Keratinocyte (primary cell): ENCODE data around the gene ZSCAN9. TPM values are rescaled to one million over a fixed set of nuclear protein-coding genes. Genes with fewer than 3 reads are reported as not detected.

Experiments used
- DNase-seq: peaks from one replicate; pipeline ENCODE4 v3.0.0-alpha.2; 2011; ENCODE audit warnings: low read depth, missing footprints, low spot score
- FAIRE-seq: peaks from 2 replicates; lab custom pipeline; 2011; peaks lifted over from hg19 to GRCh38; lab: Jason Lieb, UNC
- H2AFZ ChIP-seq: 2 replicates; pipeline ENCODE4 v1.6.0; 2012; ENCODE audit warnings: low read length, control low read depth, inconsistent platforms; ENCODE audit not compliant: control insufficient read depth
- H3K27ac ChIP-seq: 2 replicates; pipeline ENCODE4 v1.5.1; 2011; ENCODE audit warnings: low read length; ENCODE audit not compliant: control insufficient read depth, insufficient read depth
- H3K27me3 ChIP-seq: 3 replicates; pipeline ENCODE4 v1.6.0; 2011; ENCODE audit warnings: low read length; ENCODE audit not compliant: control insufficient read depth, insufficient read depth; ENCODE audit errors: extremely low read depth
- H3K36me3 ChIP-seq, 2 experiments: 2 replicates in 1 of 2; 3 replicates in 1 of 2; pipeline ENCODE4 v1.5.1; 2011; ENCODE audit warnings: low read length in 2 of 2, mild to moderate bottlenecking in 1 of 2; ENCODE audit not compliant: control insufficient read depth in 2 of 2, insufficient read depth in 2 of 2; ENCODE audit errors: extremely low read depth in 1 of 2
- H3K4me1 ChIP-seq: 3 replicates; pipeline ENCODE4 v1.5.1; 2011; ENCODE audit warnings: low read length; ENCODE audit not compliant: control insufficient read depth, insufficient read depth; ENCODE audit errors: extremely low read depth
- H3K4me2 ChIP-seq: 3 replicates; pipeline ENCODE4 v1.6.0; 2011; ENCODE audit warnings: low read depth, low read length; ENCODE audit not compliant: control insufficient read depth, insufficient read depth; ENCODE audit errors: extremely low read depth
- H3K4me3 ChIP-seq, 3 experiments: fragments of 200-600 bp in 1 of 3; sonication (generic) in 1 of 3; 2 replicates in 2 of 3; 3 replicates in 1 of 3; pipeline ENCODE4 v1.5.1; 2011 to 2016; ENCODE audit warnings: low read length in 3 of 3, mild to moderate bottlenecking in 3 of 3, control low read depth in 2 of 3, inconsistent platforms in 1 of 3, low read depth in 1 of 3, mixed read lengths in 1 of 3, mixed run types in 1 of 3, moderate library complexity in 1 of 3; ENCODE audit not compliant: control insufficient read depth in 2 of 3, insufficient read depth in 2 of 3; ENCODE audit errors: extremely low read depth in 1 of 3
- H3K79me2 ChIP-seq: 2 replicates; pipeline ENCODE4 v1.6.0; 2012; ENCODE audit warnings: low read length; ENCODE audit not compliant: control insufficient read depth, insufficient read depth
- H3K9ac ChIP-seq: 3 replicates; pipeline ENCODE4 v1.6.0; 2011; ENCODE audit warnings: low read length; ENCODE audit not compliant: control insufficient read depth, insufficient read depth; ENCODE audit errors: extremely low read depth
- H3K9me1 ChIP-seq: 3 replicates; pipeline ENCODE4 v1.6.0; 2011; ENCODE audit warnings: low read length; ENCODE audit not compliant: control insufficient read depth, insufficient read depth; ENCODE audit errors: extremely low read depth
- H3K9me3 ChIP-seq: 2 replicates; pipeline ENCODE4 v1.5.1; 2012; ENCODE audit warnings: low read depth, low read length; ENCODE audit not compliant: control insufficient read depth
- H4K20me1 ChIP-seq: 3 replicates; pipeline ENCODE4 v1.6.0; 2011; ENCODE audit warnings: low read length; ENCODE audit not compliant: control insufficient read depth, insufficient read depth; ENCODE audit errors: extremely low read depth
- EZH2 ChIP-seq: IDR thresholded peaks from one replicate; pipeline ENCODE4 v1.6.1; 2012; ENCODE audit warnings: inconsistent platforms, mild to moderate bottlenecking, low read length, moderate library complexity
- dilution Hi-C: fragments of 300-500 bp; cut with MboI; formaldehyde crosslinking; loops from one replicate; pipeline ENCODE4 v1.7.0; 2020; ENCODE audit warnings: low sequenced_read_pairs; ENCODE audit not compliant: extremely low pct_ligation_motif_present
- polyA plus RNA-seq, 5 experiments: library from polyadenylated mRNA; depleted of rRNA in 3 of 5; stranded (reverse) in 3 of 5; stranded (forward) in 1 of 5; unstranded in 1 of 5; fragments of >200 nt; gene quantifications; 1 replicate in 1 of 5; 2 replicates in 3 of 5; 3 replicates in 1 of 5; pipeline versions ENCODE4 v1.2.1 to v1.2.3, GENCODE V29; 2011 to 2012; ENCODE audit warnings: missing spikeins in 2 of 5, low read depth in 1 of 5, low replicate concordance in 1 of 5
- TF ChIP-seq, protein P1 (sequence below), 3 experiments: IDR thresholded peaks in 1 of 3; conservative IDR thresholded peaks in 1 of 3; optimal IDR thresholded peaks in 1 of 3; 2 replicates in 2 of 3; 3 replicates in 1 of 3; pipeline versions ENCODE3 to v1.5.1; 2011; ENCODE audit warnings: low read length in 3 of 3, mild to moderate bottlenecking in 3 of 3, moderate library complexity in 2 of 3, control low read depth in 1 of 3, inconsistent platforms in 1 of 3; ENCODE audit not compliant: insufficient read depth in 2 of 3; ENCODE audit errors: extremely low read depth in 1 of 3

Gene ZSCAN9
- polyA plus RNA-seq, 1 donor (not counting 4 experiments of a cell fraction or from before 2014, with no cell fraction given), result 12.0 TPM

DNA sequence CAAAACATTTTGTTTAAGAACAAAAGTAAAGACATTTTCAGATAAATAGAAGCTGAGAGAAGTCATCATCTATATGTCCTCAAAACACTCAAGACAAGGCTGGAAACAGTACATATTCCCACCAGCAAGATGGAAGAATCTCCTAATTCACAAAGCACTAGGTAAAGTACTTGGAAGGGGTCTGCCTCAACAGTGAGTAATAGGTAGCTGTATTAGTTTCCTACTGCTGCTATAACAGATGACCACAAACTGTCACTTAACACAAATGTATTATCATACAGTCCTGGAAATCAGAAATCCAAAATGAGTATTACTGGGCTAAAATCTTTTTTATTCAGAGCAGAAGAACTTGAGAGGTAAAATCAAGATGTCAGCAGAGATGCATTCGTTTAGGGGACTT lies 42.8 kb upstream of the ZSCAN9 start:
- Histone ChIP-seq H3K9me3 (peaks cover 3% of the 10 kb centered on the region), H2AFZ (no peak overlapping the region), H3K4me2 (no peak overlapping the region), H3K9me1 (no peaks in the 10 kb centered on the region), H3K4me3 (no peak overlapping the region), H3K9ac (no peak overlapping the region), H4K20me1 (no peaks in the 10 kb centered on the region), H3K36me3 (no peaks in the 10 kb centered on the region), H3K79me2 (no peaks in the 10 kb centered on the region), H3K4me1 (no peaks in the 10 kb centered on the region), H3K27ac (no peak overlapping the region), H3K27me3 (no peaks in the 10 kb centered on the region)
- FAIRE-seq (no peak), DNase-seq (no peak)
- TF ChIP-seq, protein P1, sequence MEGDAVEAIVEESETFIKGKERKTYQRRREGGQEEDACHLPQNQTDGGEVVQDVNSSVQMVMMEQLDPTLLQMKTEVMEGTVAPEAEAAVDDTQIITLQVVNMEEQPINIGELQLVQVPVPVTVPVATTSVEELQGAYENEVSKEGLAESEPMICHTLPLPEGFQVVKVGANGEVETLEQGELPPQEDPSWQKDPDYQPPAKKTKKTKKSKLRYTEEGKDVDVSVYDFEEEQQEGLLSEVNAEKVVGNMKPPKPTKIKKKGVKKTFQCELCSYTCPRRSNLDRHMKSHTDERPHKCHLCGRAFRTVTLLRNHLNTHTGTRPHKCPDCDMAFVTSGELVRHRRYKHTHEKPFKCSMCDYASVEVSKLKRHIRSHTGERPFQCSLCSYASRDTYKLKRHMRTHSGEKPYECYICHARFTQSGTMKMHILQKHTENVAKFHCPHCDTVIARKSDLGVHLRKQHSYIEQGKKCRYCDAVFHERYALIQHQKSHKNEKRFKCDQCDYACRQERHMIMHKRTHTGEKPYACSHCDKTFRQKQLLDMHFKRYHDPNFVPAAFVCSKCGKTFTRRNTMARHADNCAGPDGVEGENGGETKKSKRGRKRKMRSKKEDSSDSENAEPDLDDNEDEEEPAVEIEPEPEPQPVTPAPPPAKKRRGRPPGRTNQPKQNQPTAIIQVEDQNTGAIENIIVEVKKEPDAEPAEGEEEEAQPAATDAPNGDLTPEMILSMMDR (optimal IDR thresholded peaks at IDR 0.05 in 1 of 3, IDR thresholded peaks at IDR 0.05 in 1 of 3, conservative IDR thresholded peaks at IDR 0.05 in 1 of 3; ENCODE audit: extremely low read depth in 1 of 3, insufficient read depth in 2 of 3, low read length in 3 of 3), result no peak
- no peak for TF ChIP-seq EZH2
- dilution Hi-C loops, result no loop called here

DNA sequence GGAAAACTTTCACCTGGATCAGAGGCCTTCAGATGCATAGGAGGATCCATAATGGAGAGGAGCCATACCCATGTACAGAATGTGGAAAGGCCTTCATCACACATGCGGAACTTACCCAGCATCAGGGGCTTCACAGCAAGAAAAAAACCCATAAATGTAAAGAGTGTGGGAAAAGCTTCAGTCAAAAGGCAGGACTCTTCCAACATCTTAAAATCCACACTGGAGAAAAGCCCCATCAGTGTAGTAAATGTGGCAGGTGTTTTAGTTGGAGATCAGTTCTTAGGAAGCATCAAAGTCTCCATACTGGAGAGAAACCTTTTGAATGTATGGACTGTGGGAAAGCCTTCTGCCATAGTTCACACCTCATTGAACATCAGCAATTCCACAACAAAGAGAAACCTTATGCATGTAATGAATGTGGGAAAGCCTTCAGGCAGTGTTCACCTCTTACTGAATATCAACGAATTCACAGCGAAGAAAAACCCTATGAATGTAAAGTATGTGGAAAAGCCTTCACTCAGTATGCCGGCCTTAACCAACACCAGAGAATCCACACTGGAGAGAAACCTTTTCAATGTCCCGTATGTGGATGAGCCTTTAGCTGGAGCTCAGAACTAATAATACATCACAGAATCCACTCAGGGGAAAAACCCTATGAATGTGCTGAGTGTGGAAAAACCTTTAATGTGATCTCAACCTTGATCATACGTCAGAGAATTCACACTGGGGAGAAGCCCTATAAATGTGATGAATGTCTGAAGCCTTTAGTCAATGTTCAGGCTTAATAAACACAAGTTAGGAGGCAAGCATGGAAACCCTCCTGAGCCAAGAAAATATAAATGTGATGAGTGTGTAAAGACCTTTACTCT lies 36.7 kb upstream of the ZSCAN9 start:
- no peak for FAIRE-seq
- H2AFZ ChIP-seq, result no peak overlapping the region
- H3K36me3 ChIP-seq, result no peaks in the 10 kb centered on the region
- TF ChIP-seq EZH2, result no peak
- TF ChIP-seq, protein P1 (optimal IDR thresholded peaks at IDR 0.05 in 1 of 3, IDR thresholded peaks at IDR 0.05 in 1 of 3, conservative IDR thresholded peaks at IDR 0.05 in 1 of 3; ENCODE audit: extremely low read depth in 1 of 3, insufficient read depth in 2 of 3, low read length in 3 of 3), result no peak
- no peaks in the 10 kb centered on the region for H3K4me1 ChIP-seq
- no peaks in the 10 kb centered on the region for H3K9me1 ChIP-seq
- dilution Hi-C loops, result no loop called here
- H3K27ac ChIP-seq, result no peak overlapping the region
- no peak overlapping the region for H3K9ac ChIP-seq
- H3K4me2 ChIP-seq, result no peak overlapping the region
- DNase-seq, result no peak
- H4K20me1 ChIP-seq, result no peaks in the 10 kb centered on the region
- no peaks in the 10 kb centered on the region for H3K27me3 ChIP-seq
- H3K79me2 ChIP-seq, result no peaks in the 10 kb centered on the region
- H3K9me3 ChIP-seq, result peaks cover 17% of the 10 kb centered on the region
- H3K4me3 ChIP-seq, result no peak overlapping the region
